Measurements from ENCODE around the gene SH3BGR.

The SH3BGR gene

DNA sequence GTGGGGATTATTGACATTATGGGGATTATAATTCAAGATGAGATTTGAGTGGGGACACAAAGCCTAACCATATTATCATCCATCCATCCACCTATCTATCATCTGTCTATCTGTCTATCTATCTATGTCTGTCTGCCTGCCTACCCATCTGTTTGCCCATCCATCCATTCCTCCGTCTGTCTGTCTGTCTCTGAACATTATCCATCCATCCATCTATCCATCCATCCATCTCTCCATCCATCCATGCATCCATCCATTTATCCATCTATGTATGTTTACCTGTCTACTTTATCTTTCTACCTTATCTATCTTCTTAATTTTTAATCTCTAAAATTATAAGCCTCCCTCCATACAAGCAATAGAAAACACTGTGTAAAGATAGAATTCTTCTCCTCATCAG lies 47.4 kb downstream of the SH3BGR start:
- Histone ChIP-seq H3K36me3 (ENCODE audit: control insufficient read depth, insufficient read depth, low read length) (no peaks in the 10 kb centered on the region), H3K27me3 (ENCODE audit: control insufficient read depth, insufficient read depth, low read length) (no peaks in the 10 kb centered on the region), H3K4me1 (ENCODE audit: control insufficient read depth, insufficient read depth, low read length) (no peaks in the 10 kb centered on the region), H3K9ac (ENCODE audit: low read depth, low read length) (no peak overlapping the region), H3K9me3 (ENCODE audit: control insufficient read depth, insufficient read depth, low read length) (no peaks in the 10 kb centered on the region), H3K4me3 (ENCODE audit: low read depth, low read length) (no peak overlapping the region)

DNA sequence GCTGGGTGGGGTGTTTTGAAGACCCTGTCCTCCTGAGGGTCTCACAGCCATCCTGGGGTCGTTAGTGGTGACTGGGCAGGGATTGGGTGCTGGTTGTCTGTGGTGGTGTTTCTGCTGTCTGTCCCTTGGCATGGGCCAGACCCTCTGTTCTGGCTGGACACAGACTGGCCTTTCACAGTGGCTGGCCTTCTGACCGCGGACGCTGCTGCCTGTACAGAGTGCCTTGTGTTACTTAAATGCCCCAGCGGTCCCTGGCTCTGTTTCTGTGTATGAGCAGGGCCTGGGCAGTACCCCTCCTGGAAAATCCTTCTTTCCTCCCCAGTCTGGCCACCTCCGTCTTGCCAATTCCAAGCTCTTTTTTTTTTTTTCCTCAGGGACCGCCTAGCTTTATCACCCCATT lies 50.9 kb downstream of the SH3BGR start:
- Histone ChIP-seq H3K27me3 (ENCODE audit: control insufficient read depth, insufficient read depth, low read length) (no peaks in the 10 kb centered on the region), H3K4me1 (ENCODE audit: control insufficient read depth, insufficient read depth, low read length) (no peaks in the 10 kb centered on the region), H3K4me3 (ENCODE audit: low read depth, low read length) (no peak overlapping the region), H3K9me3 (ENCODE audit: control insufficient read depth, insufficient read depth, low read length) (no peaks in the 10 kb centered on the region), H3K9ac (ENCODE audit: low read depth, low read length) (no peak overlapping the region), H3K36me3 (ENCODE audit: control insufficient read depth, insufficient read depth, low read length) (no peaks in the 10 kb centered on the region)

DNA sequence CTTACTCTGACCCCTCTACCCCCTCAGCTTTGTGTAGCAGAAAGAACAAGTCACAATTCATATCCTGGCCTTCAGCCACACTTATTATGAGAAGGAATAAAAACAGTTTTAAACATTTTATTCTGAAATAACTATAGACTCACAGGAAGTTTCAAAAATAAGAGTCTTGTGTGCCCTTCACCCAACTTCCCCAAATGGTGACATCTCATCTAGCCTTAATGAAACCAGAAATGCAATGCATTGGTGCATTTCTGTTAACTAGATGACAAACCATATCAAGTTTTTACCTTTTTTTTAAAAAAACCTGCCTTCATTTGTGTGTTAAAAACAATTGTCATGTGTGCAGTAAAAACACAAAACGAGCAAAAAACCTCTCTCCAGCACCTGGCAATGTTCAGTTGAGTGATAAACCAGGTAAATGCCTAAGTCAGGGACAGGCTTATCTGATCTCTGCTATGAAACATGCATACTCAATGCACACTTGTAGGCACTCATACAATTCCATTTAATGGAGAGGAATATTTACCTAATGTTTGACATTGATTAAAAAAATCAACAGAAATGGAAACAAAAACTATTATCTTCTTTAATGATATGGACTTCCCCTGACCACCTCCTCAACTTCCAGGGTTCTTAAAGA lies 51.5 kb downstream of the SH3BGR start:
- no peaks in the 10 kb centered on the region for H3K9me3 ChIP-seq (ENCODE audit: control insufficient read depth, insufficient read depth, low read length)
- H3K27me3 ChIP-seq (ENCODE audit: control insufficient read depth, insufficient read depth, low read length), result no peaks in the 10 kb centered on the region
- no peaks in the 10 kb centered on the region for H3K36me3 ChIP-seq (ENCODE audit: control insufficient read depth, insufficient read depth, low read length)
- H3K4me3 ChIP-seq (ENCODE audit: low read depth, low read length), result no peak overlapping the region
- no peak overlapping the region for H3K9ac ChIP-seq (ENCODE audit: low read depth, low read length)
- H3K4me1 ChIP-seq (ENCODE audit: control insufficient read depth, insufficient read depth, low read length), result no peaks in the 10 kb centered on the region

DNA sequence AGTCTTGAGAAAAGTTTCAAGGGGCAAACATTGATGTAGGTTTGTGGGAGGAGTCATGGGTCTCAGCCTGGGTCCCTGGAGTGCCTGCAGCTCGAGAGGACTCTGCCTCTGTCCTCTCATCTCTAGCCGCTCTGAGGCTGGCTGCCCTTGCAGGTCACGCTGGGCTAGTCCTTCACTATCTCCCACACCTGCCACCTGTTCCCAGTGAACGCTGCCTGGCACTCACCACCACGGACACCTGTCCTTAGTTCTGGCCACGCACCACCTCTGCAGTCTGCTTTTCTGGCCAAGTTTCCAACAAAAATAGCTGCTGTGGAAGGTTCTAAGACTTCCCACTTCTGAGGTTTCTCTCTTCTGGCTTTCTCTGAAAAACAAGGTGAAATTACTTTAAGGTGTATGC lies 52.5 kb downstream of the SH3BGR start:
- H3K36me3 ChIP-seq (ENCODE audit: control insufficient read depth, insufficient read depth, low read length), result no peaks in the 10 kb centered on the region
- H3K4me3 ChIP-seq (ENCODE audit: low read depth, low read length), result no peak overlapping the region
- no peaks in the 10 kb centered on the region for H3K27me3 ChIP-seq (ENCODE audit: control insufficient read depth, insufficient read depth, low read length)
- no peaks in the 10 kb centered on the region for H3K4me1 ChIP-seq (ENCODE audit: control insufficient read depth, insufficient read depth, low read length)
- H3K9me3 ChIP-seq (ENCODE audit: control insufficient read depth, insufficient read depth, low read length), result no peaks in the 10 kb centered on the region
- no peak overlapping the region for H3K9ac ChIP-seq (ENCODE audit: low read depth, low read length)

DNA sequence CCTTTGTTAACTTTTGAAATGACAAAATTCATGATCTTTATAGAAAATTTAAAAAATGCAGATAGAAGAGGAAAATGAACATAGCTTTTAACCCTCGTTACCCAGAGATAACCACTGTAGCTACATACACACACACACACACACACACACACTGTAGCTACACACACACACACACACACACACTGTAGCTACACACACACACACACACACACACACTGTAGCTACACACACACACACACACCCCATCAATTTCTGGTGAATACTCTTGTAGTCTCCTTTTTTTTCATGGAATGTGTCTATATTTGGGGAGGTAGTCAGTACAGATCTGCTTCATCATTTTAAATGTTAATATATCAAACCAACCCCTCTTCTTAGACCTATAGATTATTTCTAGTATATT lies 58.5 kb downstream of the SH3BGR start:
- Histone ChIP-seq H3K4me3 (ENCODE audit: low read depth, low read length) (no peak overlapping the region), H3K36me3 (ENCODE audit: control insufficient read depth, insufficient read depth, low read length) (no peaks in the 10 kb centered on the region), H3K4me1 (ENCODE audit: control insufficient read depth, insufficient read depth, low read length) (no peaks in the 10 kb centered on the region), H3K9ac (ENCODE audit: low read depth, low read length) (no peak overlapping the region), H3K27me3 (ENCODE audit: control insufficient read depth, insufficient read depth, low read length) (no peaks in the 10 kb centered on the region), H3K9me3 (ENCODE audit: control insufficient read depth, insufficient read depth, low read length) (no peaks in the 10 kb centered on the region)

DNA sequence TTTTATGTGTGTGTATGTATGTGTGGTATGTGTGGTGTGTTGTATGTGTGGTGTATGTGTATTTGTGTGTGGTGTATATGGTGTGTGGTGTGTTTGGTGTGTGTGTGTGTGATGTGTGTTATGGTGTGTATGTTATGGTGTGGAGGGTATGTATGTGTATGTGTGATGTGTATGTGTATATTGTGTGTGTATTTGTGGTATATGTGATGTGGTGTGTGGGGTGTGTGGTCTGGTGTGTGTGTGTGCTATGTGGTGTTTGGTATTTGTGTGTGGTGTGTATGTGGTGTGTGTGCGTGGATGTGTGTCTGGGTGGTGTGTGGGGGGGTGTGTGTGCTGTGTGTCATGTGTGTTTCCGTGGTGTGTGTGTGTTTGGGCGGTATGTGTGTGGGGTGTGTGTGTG lies 59.3 kb downstream of the SH3BGR start:
- Histone ChIP-seq H3K4me3 (ENCODE audit: low read depth, low read length) (no peak overlapping the region), H3K9ac (ENCODE audit: low read depth, low read length) (no peak overlapping the region), H3K27me3 (ENCODE audit: control insufficient read depth, insufficient read depth, low read length) (no peaks in the 10 kb centered on the region), H3K4me1 (ENCODE audit: control insufficient read depth, insufficient read depth, low read length) (no peaks in the 10 kb centered on the region), H3K36me3 (ENCODE audit: control insufficient read depth, insufficient read depth, low read length) (no peaks in the 10 kb centered on the region), H3K9me3 (ENCODE audit: control insufficient read depth, insufficient read depth, low read length) (no peaks in the 10 kb centered on the region)

GRCh38 chr21:39513735-39514134 lies 62.0 kb downstream of the SH3BGR start:
- H3K4me3 ChIP-seq (ENCODE audit: low read depth, low read length), result no peak overlapping the region
- H3K9ac ChIP-seq (ENCODE audit: low read depth, low read length), result no peak overlapping the region
- no peaks in the 10 kb centered on the region for H3K36me3 ChIP-seq (ENCODE audit: control insufficient read depth, insufficient read depth, low read length)
- H3K9me3 ChIP-seq (ENCODE audit: control insufficient read depth, insufficient read depth, low read length), result no peaks in the 10 kb centered on the region
- H3K27me3 ChIP-seq (ENCODE audit: control insufficient read depth, insufficient read depth, low read length), result no peaks in the 10 kb centered on the region
- H3K4me1 ChIP-seq (ENCODE audit: control insufficient read depth, insufficient read depth, low read length), result no peaks in the 10 kb centered on the region

- Histone ChIP-seq H3K27me3 (ENCODE audit: control insufficient read depth, insufficient read depth, low read length) (no peaks in the 10 kb centered on the region), H3K4me3 (ENCODE audit: low read depth, low read length) (no peak overlapping the region), H3K9ac (ENCODE audit: low read depth, low read length) (no peak overlapping the region), H3K9me3 (ENCODE audit: control insufficient read depth, insufficient read depth, low read length) (no peaks in the 10 kb centered on the region), H3K36me3 (ENCODE audit: control insufficient read depth, insufficient read depth, low read length) (no peaks in the 10 kb centered on the region), H3K4me1 (ENCODE audit: control insufficient read depth, insufficient read depth, low read length) (no peaks in the 10 kb centered on the region)
Observed at GRCh38 chr21:39515684-39516472, 64.1 kb downstream of the SH3BGR start.

- H3K4me1 ChIP-seq (ENCODE audit: control insufficient read depth, insufficient read depth, low read length), result no peaks in the 10 kb centered on the region
- H3K27me3 ChIP-seq (ENCODE audit: control insufficient read depth, insufficient read depth, low read length), result no peaks in the 10 kb centered on the region
- no peaks in the 10 kb centered on the region for H3K36me3 ChIP-seq (ENCODE audit: control insufficient read depth, insufficient read depth, low read length)
- H3K9me3 ChIP-seq (ENCODE audit: control insufficient read depth, insufficient read depth, low read length), result no peaks in the 10 kb centered on the region
- H3K9ac ChIP-seq (ENCODE audit: low read depth, low read length), result no peak overlapping the region
- H3K4me3 ChIP-seq (ENCODE audit: low read depth, low read length), result no peak overlapping the region
Observed at GRCh38 chr21:39518055-39518846, 66.5 kb downstream of the SH3BGR start.

DNA sequence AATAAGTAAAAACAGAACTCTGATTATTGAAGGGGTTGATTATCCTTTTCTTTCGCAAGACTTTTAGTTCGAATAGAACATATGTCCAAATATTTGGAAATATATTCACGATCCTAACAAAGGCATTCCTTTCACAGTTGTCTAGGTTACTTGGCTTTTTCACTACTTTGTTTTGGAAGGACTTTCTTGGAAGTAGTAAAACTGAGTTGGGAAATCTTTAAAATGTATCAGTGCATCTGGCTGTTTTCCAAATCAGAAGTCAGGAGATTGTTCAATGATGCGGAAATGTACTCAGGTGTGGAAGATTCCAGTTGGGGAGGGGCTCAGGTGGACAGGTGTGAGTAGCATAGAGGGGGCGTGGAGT lies 67.1 kb downstream of the SH3BGR start:
- no peak overlapping the region for H3K9ac ChIP-seq (ENCODE audit: low read depth, low read length)
- no peaks in the 10 kb centered on the region for H3K27me3 ChIP-seq (ENCODE audit: control insufficient read depth, insufficient read depth, low read length)
- no peaks in the 10 kb centered on the region for H3K36me3 ChIP-seq (ENCODE audit: control insufficient read depth, insufficient read depth, low read length)
- no peaks in the 10 kb centered on the region for H3K4me1 ChIP-seq (ENCODE audit: control insufficient read depth, insufficient read depth, low read length)
- no peaks in the 10 kb centered on the region for H3K9me3 ChIP-seq (ENCODE audit: control insufficient read depth, insufficient read depth, low read length)
- no peak overlapping the region for H3K4me3 ChIP-seq (ENCODE audit: low read depth, low read length)

DNA sequence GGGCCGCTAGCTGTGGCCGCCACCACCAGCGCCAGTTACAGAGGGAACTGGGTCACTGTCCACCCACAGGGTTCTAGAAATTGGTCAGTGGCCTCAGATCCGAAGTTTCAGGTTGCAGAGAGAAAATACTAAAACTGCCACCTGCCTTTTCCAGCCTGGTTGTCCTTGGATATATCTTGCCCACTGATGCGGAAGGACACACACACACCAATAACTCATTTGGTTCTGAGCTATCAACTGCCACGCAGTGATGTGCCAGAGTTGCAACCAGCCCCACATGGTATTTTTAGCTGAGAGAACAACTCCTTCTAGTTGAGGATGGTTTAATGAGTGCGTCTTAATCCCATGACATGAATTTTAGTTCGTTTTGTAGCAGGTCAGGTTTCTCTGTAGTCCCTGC lies 68.1 kb downstream of the SH3BGR start:
- Histone ChIP-seq H3K27me3 (ENCODE audit: control insufficient read depth, insufficient read depth, low read length) (no peaks in the 10 kb centered on the region), H3K36me3 (ENCODE audit: control insufficient read depth, insufficient read depth, low read length) (no peaks in the 10 kb centered on the region), H3K9ac (ENCODE audit: low read depth, low read length) (no peak overlapping the region), H3K4me1 (ENCODE audit: control insufficient read depth, insufficient read depth, low read length) (no peaks in the 10 kb centered on the region), H3K9me3 (ENCODE audit: control insufficient read depth, insufficient read depth, low read length) (no peaks in the 10 kb centered on the region), H3K4me3 (ENCODE audit: low read depth, low read length) (no peak overlapping the region)

DNA sequence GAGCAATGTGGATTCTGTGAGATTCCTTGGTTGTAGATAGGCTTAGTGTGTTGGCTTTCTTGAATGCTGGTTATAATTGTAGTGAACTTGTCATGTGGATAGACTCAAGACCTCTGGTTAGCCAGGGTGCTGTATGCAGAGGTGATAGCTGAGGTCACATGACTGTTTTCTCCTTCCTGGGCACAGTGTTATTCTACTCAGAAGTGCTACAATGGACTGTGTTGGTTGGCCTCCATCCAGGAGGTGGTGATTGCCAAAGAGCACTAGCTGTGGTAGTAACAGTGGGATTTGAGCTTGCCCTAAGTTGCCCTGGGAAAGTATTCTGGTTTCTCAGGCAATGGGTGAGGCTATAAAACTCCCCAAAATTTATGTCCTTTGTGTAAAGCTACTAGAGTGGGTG lies 71.6 kb downstream of the SH3BGR start:
- H3K9me3 ChIP-seq (ENCODE audit: control insufficient read depth, insufficient read depth, low read length), result no peaks in the 10 kb centered on the region
- H3K27me3 ChIP-seq (ENCODE audit: control insufficient read depth, insufficient read depth, low read length), result no peaks in the 10 kb centered on the region
- no peak overlapping the region for H3K4me3 ChIP-seq (ENCODE audit: low read depth, low read length)
- H3K36me3 ChIP-seq (ENCODE audit: control insufficient read depth, insufficient read depth, low read length), result no peaks in the 10 kb centered on the region
- H3K4me1 ChIP-seq (ENCODE audit: control insufficient read depth, insufficient read depth, low read length), result no peaks in the 10 kb centered on the region
- H3K9ac ChIP-seq (ENCODE audit: low read depth, low read length), result no peak overlapping the region
